HG03139 (cell line): ENCODE data around the gene PIH1D1.
"Not testable (repeated sequence)": the region's sequence is repeated elsewhere in the genome, so short reads cannot be mapped to it uniquely, and the experiment has no call there.

Experiments
- ATAC-seq: cut with Tn5 transposase; IDR thresholded peaks from one replicate; pipeline ENCODE4 v1.9.1; 2021; ENCODE audit not compliant: unreplicated experiment

The PIH1D1 gene

GRCh38 chr19:49456326-49456725 is 4.7 kb upstream of the PIH1D1 start:
- ATAC-seq, result no peak

- ATAC-seq, result no peak
These were observed 4.2 kb upstream of the PIH1D1 start for GRCh38 chr19:49455773-49456172.

- no peak for ATAC-seq
These were observed 2.2 kb upstream of the PIH1D1 start for GRCh38 chr19:49453757-49454240.

- ATAC-seq, result peak; percentile 81
These were observed 1.6 kb upstream of the PIH1D1 start, which contains the start of gene ALDH16A1 for GRCh38 chr19:49453013-49453756. Gene ALDH16A1 (plus strand): TSS chr19:49453225. CDS start chr19:49453332, 107 bp downstream.

- no peak for ATAC-seq
These were observed 1.2 kb downstream of the PIH1D1 start for GRCh38 chr19:49450405-49450804.

GRCh38 chr19:49448432-49448786 is 3.2 kb downstream of the PIH1D1 start:
- ATAC-seq, result no peak

- no peak for ATAC-seq
These were observed 3.9 kb downstream of the PIH1D1 start for GRCh38 chr19:49447485-49448431.

- no peak for ATAC-seq
These were observed 5.6 kb downstream of the PIH1D1 start for GRCh38 chr19:49445997-49446396.

GRCh38 chr19:49444100-49444700 is 7.4 kb downstream of the PIH1D1 start:
- not testable (repeated sequence) for ATAC-seq

- ATAC-seq, result peak; percentile 68
These were observed 8.1 kb downstream of the PIH1D1 start for GRCh38 chr19:49443366-49444099.

GRCh38 chr19:49442771-49443365 is 8.7 kb downstream of the PIH1D1 start:
- ATAC-seq, result no peak

GRCh38 chr19:49442354-49442753 is 9.3 kb downstream of the PIH1D1 start:
- ATAC-seq, result no peak

- ATAC-seq, result no peak
These were observed 9.7 kb downstream of the PIH1D1 start for GRCh38 chr19:49441960-49442350.

GRCh38 chr19:49441210-49441959 is 10.2 kb downstream of the PIH1D1 start, which contains the start of gene SLC17A7:
Gene SLC17A7 (minus strand): TSS chr19:49441527. CDS start chr19:49441379, 148 bp downstream.
- no peak for ATAC-seq

GRCh38 chr19:49440439-49441209 is 11.0 kb downstream of the PIH1D1 start:
- ATAC-seq, result no peak

- no peak for ATAC-seq
These were observed 11.8 kb downstream of the PIH1D1 start for GRCh38 chr19:49439836-49440235.

GRCh38 chr19:49438261-49438660 is 13.4 kb downstream of the PIH1D1 start:
- ATAC-seq, result no peak

GRCh38 chr19:49437231-49437630 is 14.4 kb downstream of the PIH1D1 start:
- no peak for ATAC-seq
